ENCODE data around the gene MYO1E. TPM values are rescaled to one million over a fixed set of nuclear protein-coding genes. Genes with fewer than 3 reads are reported as not detected.

MYO1E gene
- total RNA-seq, 1 donor, result 336 TPM

DNA sequence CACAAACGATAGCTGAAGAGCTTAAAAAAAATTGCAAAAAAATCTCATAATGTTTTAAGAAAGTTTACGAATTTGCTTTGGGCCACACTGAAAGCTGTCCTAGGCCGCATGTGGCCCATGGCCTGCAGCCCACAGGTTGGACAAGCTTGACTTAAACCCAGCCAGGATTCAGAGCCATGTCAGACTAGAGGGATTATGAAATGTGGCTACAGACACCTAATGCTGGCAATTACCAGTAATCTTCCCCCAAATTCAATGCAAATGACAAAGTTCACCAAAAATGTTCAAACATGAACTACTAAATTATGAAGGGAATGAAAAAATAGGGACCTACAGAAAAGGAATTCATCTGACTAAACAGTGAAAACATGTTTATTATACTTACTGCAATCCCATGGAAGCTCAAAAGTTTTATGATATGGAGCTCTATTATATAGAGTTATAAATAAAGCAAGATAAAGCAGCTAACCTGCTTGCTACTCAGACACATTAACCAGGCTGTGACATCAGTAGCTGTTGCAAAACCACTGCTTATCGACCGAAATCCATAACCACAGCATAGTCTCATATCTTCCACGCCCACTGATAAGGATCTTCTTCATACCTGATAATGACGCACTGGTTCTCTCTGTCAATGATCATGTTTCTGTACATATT is 116.9 kb downstream of the MYO1E start:
- Histone ChIP-seq H3K4me3 (ENCODE audit: insufficient read depth, low read length) (no peak overlapping the region), H3K4me1 (ENCODE audit: insufficient read depth, low read length) (no peaks in the 10 kb centered on the region), H4K20me1 (ENCODE audit: insufficient read depth, low read length) (peaks cover 12% of the 10 kb centered on the region), H3K27ac (ENCODE audit: low read depth, low read length) (no peak overlapping the region), H3K36me3 (ENCODE audit: insufficient read depth, low read length) (peaks cover 55% of the 10 kb centered on the region), H3K27me3 (ENCODE audit: insufficient read depth, low read length) (no peaks in the 10 kb centered on the region), H3K9me3 (ENCODE audit: low read depth, low read length) (no peaks in the 10 kb centered on the region), H3K79me2 (ENCODE audit: insufficient read depth, low read length) (no peaks in the 10 kb centered on the region), H3K4me2 (ENCODE audit: insufficient read depth, low read length) (no peak overlapping the region), H2AFZ (ENCODE audit: low read length) (no peak overlapping the region)
- DNase-seq (ENCODE audit: insufficient read length, low spot score, missing footprints), result no peak
- TF ChIP-seq, protein P1, sequence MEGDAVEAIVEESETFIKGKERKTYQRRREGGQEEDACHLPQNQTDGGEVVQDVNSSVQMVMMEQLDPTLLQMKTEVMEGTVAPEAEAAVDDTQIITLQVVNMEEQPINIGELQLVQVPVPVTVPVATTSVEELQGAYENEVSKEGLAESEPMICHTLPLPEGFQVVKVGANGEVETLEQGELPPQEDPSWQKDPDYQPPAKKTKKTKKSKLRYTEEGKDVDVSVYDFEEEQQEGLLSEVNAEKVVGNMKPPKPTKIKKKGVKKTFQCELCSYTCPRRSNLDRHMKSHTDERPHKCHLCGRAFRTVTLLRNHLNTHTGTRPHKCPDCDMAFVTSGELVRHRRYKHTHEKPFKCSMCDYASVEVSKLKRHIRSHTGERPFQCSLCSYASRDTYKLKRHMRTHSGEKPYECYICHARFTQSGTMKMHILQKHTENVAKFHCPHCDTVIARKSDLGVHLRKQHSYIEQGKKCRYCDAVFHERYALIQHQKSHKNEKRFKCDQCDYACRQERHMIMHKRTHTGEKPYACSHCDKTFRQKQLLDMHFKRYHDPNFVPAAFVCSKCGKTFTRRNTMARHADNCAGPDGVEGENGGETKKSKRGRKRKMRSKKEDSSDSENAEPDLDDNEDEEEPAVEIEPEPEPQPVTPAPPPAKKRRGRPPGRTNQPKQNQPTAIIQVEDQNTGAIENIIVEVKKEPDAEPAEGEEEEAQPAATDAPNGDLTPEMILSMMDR (IDR thresholded peaks at IDR 0.05; ENCODE audit: extremely low read depth, low read depth, low read length), result no peak

DNA sequence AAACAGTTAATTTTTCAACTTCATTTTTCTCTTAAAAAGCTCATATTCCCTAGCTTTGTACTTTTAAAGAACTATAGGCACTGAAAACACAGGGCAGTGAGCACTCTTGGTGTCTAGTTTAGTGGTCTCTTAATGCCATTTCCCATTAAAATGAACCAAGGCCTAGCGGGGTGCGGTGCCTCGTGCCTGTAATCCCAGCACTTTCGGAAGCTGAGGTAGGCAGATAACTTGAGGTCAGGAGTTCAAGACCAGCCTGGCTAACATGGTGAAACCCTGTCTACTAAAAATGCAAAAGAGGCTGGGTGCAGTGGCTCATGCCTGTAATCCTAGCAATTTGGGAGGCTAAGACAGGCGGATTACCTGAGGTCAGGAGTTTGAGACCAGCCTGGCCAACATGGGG is 120.5 kb downstream of the MYO1E start:
- H3K79me2 ChIP-seq (ENCODE audit: insufficient read depth, low read length), result no peaks in the 10 kb centered on the region
- no peak overlapping the region for H3K4me3 ChIP-seq (ENCODE audit: insufficient read depth, low read length)
- H3K4me1 ChIP-seq (ENCODE audit: insufficient read depth, low read length), result no peaks in the 10 kb centered on the region
- peaks cover 14% of the 10 kb centered on the region for H4K20me1 ChIP-seq (ENCODE audit: insufficient read depth, low read length)
- H3K27me3 ChIP-seq (ENCODE audit: insufficient read depth, low read length), result no peaks in the 10 kb centered on the region
- H3K9me3 ChIP-seq (ENCODE audit: low read depth, low read length), result no peaks in the 10 kb centered on the region
- no peak overlapping the region for H3K27ac ChIP-seq (ENCODE audit: low read depth, low read length)
- peaks cover 46% of the 10 kb centered on the region for H3K36me3 ChIP-seq (ENCODE audit: insufficient read depth, low read length)
- no peak overlapping the region for H2AFZ ChIP-seq (ENCODE audit: low read length)
- DNase-seq (ENCODE audit: insufficient read length, low spot score, missing footprints), result no peak
- no peak overlapping the region for H3K4me2 ChIP-seq (ENCODE audit: insufficient read depth, low read length)
- TF ChIP-seq, protein P1 (IDR thresholded peaks at IDR 0.05; ENCODE audit: extremely low read depth, low read depth, low read length), result no peak

DNA sequence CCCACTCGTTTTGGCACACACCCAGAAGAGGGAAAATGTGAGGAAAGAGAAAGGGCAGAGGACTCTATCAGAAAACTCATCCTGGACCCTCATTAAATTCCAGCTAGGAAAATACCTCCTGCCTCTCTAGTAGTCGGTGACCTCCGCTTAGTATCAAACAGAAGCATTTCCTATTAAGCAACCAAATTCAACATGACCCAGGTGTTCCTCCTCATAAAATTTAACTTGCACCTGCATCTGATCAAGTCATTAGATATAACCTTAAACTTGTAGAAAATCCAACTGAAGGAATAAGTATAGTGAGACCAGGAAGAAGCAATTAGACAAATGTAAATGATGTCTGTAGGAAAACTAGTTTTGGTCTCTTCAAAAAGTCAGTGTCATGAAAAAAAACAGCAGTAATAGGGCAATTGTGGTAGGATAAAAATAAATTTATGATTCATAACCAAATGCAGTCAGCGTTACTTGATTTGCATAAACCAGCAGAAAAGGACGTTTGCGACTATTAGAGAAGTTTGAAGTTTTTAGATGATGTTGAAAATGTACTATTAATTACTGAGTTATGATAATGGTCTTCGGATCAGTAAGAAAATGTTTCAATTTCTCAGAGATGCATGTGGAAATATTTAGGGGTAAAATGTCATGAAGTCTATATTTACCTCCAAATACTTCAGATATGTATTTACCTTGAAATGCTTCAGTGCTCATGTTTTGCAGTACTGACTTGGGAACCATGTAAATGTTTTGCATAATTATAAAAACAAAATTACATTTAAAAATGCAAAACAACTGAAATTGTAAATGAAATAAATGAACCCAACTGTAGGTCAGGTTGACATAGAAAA is 121.4 kb downstream of the MYO1E start:
- H3K27me3 ChIP-seq (ENCODE audit: insufficient read depth, low read length), result no peaks in the 10 kb centered on the region
- DNase-seq (ENCODE audit: insufficient read length, low spot score, missing footprints), result peak; percentile 15
- H4K20me1 ChIP-seq (ENCODE audit: insufficient read depth, low read length), result peaks cover 13% of the 10 kb centered on the region
- no peaks in the 10 kb centered on the region for H3K79me2 ChIP-seq (ENCODE audit: insufficient read depth, low read length)
- no peak overlapping the region for H3K4me3 ChIP-seq (ENCODE audit: insufficient read depth, low read length)
- peaks cover 42% of the 10 kb centered on the region for H3K36me3 ChIP-seq (ENCODE audit: insufficient read depth, low read length)
- TF ChIP-seq, protein P1 (IDR thresholded peaks at IDR 0.05; ENCODE audit: extremely low read depth, low read depth, low read length), result no peak
- no peak overlapping the region for H3K4me2 ChIP-seq (ENCODE audit: insufficient read depth, low read length)
- H3K27ac ChIP-seq (ENCODE audit: low read depth, low read length), result peak overlapping the region; percentile 12
- no peaks in the 10 kb centered on the region for H3K4me1 ChIP-seq (ENCODE audit: insufficient read depth, low read length)
- no peak overlapping the region for H2AFZ ChIP-seq (ENCODE audit: low read length)
- no peaks in the 10 kb centered on the region for H3K9me3 ChIP-seq (ENCODE audit: low read depth, low read length)

DNA sequence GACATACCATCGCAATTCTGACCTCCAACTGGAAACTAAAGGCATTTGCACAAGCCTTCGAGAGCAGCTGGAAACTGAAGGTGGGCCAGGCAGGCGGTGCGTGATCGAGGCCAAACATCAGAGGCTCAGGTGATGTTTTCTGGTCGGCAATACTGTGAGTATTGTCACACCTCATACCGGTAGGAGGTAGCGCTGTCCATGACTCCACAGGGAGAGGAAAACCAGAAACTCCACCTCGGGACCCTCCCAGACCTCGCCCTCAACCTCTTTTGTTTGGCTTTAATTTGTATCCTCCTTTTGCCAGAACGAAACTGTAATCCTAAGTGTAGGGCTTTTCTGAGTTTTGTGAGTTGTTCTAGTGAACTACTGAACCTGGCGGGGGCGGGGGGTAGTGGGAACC is 122.4 kb downstream of the MYO1E start:
- Histone ChIP-seq H3K27me3 (ENCODE audit: insufficient read depth, low read length) (no peaks in the 10 kb centered on the region), H3K79me2 (ENCODE audit: insufficient read depth, low read length) (peaks cover 2% of the 10 kb centered on the region)
- TF ChIP-seq, protein P1 (IDR thresholded peaks at IDR 0.05; ENCODE audit: extremely low read depth, low read depth, low read length), result no peak

More for the DNA sequence above, 122.4 kb downstream of the MYO1E start:
- H2AFZ ChIP-seq (ENCODE audit: low read length), result no peak overlapping the region
- no peak overlapping the region for H3K4me2 ChIP-seq (ENCODE audit: insufficient read depth, low read length)
- no peaks in the 10 kb centered on the region for H3K4me1 ChIP-seq (ENCODE audit: insufficient read depth, low read length)
- no peaks in the 10 kb centered on the region for H3K9me3 ChIP-seq (ENCODE audit: low read depth, low read length)
- peaks cover 13% of the 10 kb centered on the region for H4K20me1 ChIP-seq (ENCODE audit: insufficient read depth, low read length)
- H3K4me3 ChIP-seq (ENCODE audit: insufficient read depth, low read length), result no peak overlapping the region
- DNase-seq (ENCODE audit: insufficient read length, low spot score, missing footprints), result peak; percentile 10
- H3K36me3 ChIP-seq (ENCODE audit: insufficient read depth, low read length), result peaks cover 37% of the 10 kb centered on the region
- H3K27ac ChIP-seq (ENCODE audit: low read depth, low read length), result no peak overlapping the region

All from osteoblast (primary cell).